HG03060 (cell line): ENCODE measurements around the gene TMEM79.
"Not testable (repeated sequence)": the region's sequence is repeated elsewhere in the genome, so short reads cannot be mapped to it uniquely, and the experiment has no call there.

Experiments used
- ATAC-seq: cut with Tn5 transposase; IDR thresholded peaks from one replicate; pipeline ENCODE4 v1.9.1; 2021; ENCODE audit warnings: low read depth, moderate number of reproducible peaks; ENCODE audit not compliant: unreplicated experiment

Gene TMEM79

GRCh38 chr1:156298852-156299357 is 14.8 kb downstream of the TMEM79 start, which contains the start of gene VHLL:
Gene VHLL (minus strand): TSS chr1:156299307. CDS start chr1:156299189, 118 bp downstream.
- no peak for ATAC-seq

GRCh38 chr1:156303241-156303640 is 19.1 kb downstream of the TMEM79 start:
- no peak for ATAC-seq

- no peak for ATAC-seq
Measured at GRCh38 chr1:156305215-156305614, 21.1 kb downstream of the TMEM79 start.

GRCh38 chr1:156308078-156308477 is 24.0 kb downstream of the TMEM79 start:
- no peak for ATAC-seq

- no peak for ATAC-seq
Measured at GRCh38 chr1:156310962-156311361, 26.8 kb downstream of the TMEM79 start.

- ATAC-seq = no peak
Measured at GRCh38 chr1:156316909-156317308, 32.8 kb downstream of the TMEM79 start.

GRCh38 chr1:156319664-156320063 is 35.5 kb downstream of the TMEM79 start:
- ATAC-seq = no peak

GRCh38 chr1:156320560-156320959 is 36.4 kb downstream of the TMEM79 start:
- no peak for ATAC-seq

GRCh38 chr1:156323179-156323578 is 39.1 kb downstream of the TMEM79 start:
- not testable (repeated sequence) for ATAC-seq

- no peak for ATAC-seq
Measured at GRCh38 chr1:156336242-156336641, 52.1 kb downstream of the TMEM79 start.

GRCh38 chr1:156337052-156337887 is 53.1 kb downstream of the TMEM79 start:
- no peak for ATAC-seq

- ATAC-seq = no peak
Measured at GRCh38 chr1:156337888-156338179, 53.7 kb downstream of the TMEM79 start.

- ATAC-seq = peak; percentile 93
Measured at GRCh38 chr1:156338180-156338976, 54.3 kb downstream of the TMEM79 start, which contains the start of the genes CCT3 and TSACC. Gene CCT3 (minus strand): TSS chr1:156338292. CDS start chr1:156338184, 108 bp downstream. Gene TSACC (plus strand): TSS chr1:156338526. CDS start chr1:156339758, 1,232 bp downstream.
